GM21528 (cell line): ENCODE results near the gene ZMYM4.
"Not testable (repeated sequence)": the region's sequence is repeated elsewhere in the genome, so short reads cannot be mapped to it uniquely, and the experiment has no call there.

Experiments
- ATAC-seq: cut with Tn5 transposase; IDR thresholded peaks from one replicate; pipeline ENCODE4 v1.9.1; 2021; ENCODE audit warnings: mild to moderate bottlenecking, moderate library complexity; ENCODE audit not compliant: unreplicated experiment, low FRiP score

ZMYM4 gene

DNA sequence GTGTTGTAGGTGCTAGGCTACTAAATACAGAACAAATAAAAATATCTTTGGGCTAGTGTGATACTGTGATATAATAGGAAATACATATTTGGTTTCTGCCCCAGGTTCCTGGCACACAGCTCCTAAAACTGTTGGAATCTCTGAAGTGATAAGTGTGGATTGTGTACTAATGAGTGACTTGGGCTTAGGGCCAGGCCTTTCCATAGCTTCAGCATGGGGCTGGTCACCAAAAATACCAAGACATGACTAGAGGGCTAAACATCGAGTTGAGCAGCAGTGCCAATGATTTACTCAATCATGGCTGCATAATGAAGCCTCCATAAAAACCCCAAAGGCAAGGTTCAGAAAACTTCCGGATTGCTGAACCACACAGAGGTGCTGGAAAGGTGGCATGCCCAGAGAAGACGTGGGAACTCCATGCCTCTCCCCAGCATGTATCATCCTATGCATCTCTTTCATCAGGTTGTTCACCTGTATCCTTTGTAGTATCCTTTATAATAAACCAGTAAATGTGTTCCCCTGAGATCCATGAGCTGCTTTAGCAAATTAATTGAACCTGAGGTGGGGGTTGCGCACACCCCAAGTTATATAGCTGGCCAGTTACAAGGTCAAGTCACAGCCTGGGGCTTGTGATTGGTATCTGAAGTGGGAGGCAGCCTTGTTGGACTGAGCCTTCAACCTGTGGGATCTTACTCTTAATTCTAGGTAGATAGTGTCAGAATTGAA is 51.6 kb downstream of the ZMYM4 start:
- ATAC-seq: no peak

DNA sequence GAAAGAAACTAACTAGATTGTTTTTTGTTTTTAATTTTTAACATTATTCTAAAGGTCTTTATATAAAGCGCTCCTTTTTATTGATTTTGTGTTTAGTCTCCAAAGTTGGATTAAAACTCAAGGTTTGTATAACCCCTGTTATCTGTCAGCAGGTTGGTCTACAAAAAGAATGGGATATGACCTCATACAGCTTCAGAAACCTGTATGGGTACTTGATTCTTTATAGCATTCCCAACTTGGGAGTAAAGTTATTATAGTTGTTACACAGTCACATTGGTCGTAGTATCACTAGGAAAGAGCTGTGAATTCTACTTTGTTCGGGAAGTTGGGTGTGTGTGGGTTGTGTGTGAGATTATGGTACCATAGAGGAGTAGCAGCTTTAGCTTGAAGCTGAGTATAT is 52.4 kb downstream of the ZMYM4 start:
- no peak for ATAC-seq

DNA sequence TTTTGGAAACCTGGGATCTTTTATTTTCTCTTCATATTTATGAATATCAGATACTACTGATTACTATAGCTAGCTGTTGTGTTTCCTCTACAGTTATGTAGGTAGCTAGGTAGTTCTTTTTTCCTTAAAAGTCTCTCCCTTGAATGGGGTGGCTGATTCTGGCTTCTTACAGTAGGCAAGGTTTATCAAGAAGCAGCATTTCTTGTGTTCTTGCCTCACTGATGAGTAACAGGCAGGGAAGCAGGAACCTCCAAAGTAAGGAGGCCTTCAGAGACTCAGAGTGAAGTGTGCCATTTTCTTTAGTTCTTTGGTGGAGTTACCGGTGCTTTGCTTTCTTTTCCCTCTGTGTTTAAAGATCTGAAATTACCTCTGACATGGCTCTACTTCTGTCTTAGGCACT is 56.0 kb downstream of the ZMYM4 start:
- no peak for ATAC-seq

DNA sequence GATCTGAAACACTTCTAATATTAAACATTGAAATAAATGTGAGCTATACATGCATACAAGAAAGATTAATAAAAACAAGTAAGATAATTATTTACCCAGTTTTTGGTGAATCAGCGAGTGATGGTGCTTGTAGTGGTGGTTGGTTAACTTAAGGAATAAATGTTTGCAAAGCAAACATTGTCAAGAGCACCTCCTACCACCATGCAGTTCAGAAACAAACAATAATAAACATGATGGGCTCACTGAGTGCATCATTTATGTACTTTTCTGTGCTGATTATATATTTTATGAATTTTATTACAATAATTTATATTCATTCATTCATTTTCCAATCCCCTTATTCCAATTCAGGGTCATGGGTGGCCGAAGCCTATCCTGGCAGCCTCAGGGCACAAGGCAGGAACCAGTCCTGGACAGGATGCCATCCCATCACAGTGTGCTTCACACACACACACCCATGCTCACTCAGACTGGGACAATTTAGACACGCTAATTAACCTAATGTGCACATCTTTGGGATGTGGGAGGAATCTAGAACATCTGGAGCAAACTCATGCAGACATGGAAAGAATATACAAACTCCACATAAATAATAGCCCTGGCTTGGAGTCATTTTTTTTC is 57.8 kb downstream of the ZMYM4 start:
- no peak for ATAC-seq

DNA sequence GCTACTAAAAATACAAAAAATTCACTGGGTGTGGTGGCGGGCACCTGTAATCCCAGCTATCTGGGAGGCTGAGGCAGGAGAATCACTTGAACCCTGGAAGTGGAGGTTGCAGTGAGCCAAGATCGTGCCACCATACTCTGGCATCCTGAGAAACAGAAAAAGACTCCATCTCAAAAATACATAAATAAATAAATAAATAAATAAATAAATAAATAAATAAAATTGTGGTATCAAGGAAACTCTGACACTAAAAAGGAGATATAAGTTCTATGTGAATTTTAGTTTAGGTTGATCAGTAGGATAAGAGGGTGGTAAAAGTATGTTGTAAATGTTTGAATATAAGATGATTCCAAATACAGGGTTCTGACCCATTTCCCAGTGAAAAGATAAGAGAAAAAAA is 63.1 kb downstream of the ZMYM4 start:
- not testable (repeated sequence) for ATAC-seq

DNA sequence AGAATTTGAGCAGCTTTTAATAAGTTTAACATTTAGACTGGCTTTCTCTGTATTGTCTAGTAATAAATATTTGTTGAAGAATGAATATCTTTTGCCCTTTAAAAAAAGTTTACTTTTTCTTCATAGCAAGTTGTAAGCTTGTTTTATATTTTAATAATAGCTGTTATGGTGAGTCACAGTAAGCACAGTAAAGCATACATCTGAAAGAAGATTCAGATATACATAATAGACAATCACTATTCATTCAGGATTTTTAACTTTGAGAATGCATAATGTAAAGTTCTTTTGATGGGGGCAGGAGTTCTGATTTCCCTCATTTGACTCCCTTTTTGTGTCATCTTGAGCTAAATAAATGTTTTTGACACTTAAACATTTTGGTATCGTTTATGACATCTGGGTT is 66.0 kb downstream of the ZMYM4 start:
- no peak for ATAC-seq

DNA sequence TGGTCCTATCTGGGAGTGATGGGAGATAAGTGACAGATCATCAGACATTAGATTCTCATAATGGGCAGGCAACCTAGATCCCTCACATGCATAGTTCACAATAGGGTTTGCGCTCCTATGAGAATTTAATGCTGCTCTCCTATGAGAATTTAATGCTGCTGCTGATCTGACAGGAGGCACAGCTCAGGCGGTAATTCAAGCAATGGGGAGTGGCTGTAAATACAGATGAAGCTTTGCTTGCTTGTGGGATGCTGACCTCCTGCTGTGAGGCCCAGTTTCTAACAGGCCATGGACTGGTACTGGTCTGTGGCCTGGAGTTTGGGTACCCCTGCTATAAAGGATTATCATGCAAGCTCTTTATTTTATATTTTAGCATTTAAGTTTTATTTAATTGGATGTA is 72.0 kb downstream of the ZMYM4 start:
- no peak for ATAC-seq

DNA sequence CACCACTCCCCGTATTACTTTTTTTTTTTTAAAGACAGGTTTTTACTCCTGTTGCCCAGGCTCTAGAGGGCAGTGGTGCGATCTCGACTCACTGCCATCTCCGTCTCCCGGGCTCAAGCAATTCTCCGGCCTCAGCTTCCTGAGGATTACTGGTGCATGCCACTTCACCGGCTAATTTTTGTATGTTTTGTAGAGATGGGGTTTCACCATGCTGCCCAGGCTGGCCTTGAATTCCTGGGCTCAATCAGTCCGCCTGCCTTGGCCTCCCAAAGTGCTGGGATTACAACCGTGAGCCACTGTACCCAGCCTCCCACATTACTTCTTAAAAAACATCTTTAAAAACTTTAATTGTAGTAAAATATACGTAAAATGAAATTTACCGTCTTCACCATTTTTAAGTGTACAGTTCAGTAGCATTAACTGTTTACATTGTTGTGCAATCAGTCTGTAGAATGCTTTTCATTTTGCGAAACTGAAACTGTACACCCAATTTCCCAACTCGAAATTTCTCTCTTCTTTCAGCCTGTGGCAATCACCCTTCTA is 77.0 kb downstream of the ZMYM4 start:
- no peak for ATAC-seq

DNA sequence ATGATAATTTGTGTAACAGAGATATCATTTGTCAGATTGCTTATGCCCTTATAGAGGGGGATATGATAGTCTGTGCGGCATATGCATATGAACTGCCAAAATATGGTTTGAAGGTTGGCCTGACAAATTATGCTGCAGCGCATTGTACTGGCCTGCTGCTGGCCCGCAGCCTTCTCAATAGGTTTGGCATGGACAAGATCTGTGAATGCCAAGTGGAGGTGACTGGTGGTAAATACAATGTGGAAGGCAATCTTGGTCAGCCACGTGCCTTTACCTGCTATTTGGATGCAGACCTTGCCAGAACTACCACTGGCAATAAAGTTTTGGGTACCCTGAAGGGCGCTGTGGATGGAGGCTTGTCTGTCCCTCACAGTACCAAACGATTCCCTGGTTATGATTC is 82.4 kb downstream of the ZMYM4 start:
- ATAC-seq: no peak

DNA sequence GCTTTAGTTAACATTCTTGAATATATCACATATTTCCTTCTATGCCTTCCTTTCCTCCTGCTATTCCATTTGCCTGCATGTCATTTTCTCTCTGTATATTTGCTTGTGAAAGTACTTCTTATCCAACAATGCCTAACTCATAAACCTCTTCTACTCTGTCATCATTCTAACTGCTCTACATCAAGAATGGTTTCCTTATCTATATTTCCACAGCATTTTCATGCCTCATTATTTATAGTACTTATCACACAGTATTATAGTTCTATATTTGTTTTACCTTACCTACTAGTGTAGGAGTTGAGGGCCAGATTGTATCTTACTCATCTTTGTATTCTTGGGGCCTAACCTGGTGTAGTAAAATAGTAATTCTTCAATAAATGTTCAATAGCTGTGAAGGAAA is 91.5 kb downstream of the ZMYM4 start:
- no peak for ATAC-seq

DNA sequence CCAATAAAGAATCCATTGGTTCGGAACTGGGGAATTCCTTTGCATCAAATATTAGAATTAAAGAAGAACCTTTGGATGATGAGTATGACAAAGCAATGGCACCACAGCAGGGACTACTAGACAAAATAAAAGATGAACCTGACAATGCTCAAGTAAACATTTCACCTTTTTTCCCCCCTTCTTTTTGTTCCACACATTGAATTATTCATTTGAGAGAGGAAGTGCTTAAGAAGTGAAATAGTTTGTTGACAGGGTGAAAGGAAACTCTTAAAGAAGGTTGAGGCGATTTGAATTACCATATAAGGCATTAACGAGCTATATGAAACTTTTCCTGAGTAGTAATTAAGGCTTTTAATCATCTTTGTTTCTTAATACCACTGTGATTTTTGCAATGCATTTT is 93.1 kb downstream of the ZMYM4 start:
- ATAC-seq: no peak

DNA sequence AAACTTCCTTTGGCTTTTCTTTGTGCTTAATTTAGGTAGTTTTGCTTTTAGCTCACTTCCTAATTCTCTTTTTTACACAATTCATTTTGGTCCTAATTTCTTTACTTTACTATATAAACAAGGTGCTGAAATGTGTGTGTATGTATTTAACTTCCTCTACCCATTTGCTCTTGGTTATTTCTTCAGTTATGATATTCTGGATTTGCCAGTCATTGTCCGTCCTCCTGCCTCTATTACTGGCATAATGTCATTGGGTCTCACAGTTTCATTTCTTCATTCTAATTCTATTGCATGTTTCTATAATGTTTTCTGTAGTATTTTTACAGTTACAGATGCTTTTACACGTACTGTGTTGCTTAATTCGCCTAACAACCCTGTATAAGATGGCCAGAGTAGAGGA is 96.2 kb downstream of the ZMYM4 start:
- ATAC-seq: no peak

DNA sequence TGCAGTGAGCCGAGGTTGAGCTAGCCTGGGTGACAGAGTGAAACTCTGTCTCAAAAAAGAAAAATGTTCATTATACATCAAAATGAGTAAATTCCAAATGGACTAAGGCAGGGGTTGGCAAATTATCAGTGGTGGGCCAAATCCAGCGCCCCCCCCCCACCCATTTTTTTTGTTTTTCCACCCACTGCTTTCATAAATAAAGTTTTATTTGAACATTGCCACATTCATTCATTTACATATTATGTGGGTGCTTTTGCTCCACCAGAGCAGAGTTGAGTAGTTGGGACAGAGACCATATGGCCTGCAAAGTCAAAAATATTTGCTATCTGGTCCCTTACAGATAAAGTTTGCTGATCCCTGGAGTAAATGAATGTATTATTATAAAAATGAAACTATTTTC is 99.4 kb downstream of the ZMYM4 start:
- ATAC-seq: no peak

DNA sequence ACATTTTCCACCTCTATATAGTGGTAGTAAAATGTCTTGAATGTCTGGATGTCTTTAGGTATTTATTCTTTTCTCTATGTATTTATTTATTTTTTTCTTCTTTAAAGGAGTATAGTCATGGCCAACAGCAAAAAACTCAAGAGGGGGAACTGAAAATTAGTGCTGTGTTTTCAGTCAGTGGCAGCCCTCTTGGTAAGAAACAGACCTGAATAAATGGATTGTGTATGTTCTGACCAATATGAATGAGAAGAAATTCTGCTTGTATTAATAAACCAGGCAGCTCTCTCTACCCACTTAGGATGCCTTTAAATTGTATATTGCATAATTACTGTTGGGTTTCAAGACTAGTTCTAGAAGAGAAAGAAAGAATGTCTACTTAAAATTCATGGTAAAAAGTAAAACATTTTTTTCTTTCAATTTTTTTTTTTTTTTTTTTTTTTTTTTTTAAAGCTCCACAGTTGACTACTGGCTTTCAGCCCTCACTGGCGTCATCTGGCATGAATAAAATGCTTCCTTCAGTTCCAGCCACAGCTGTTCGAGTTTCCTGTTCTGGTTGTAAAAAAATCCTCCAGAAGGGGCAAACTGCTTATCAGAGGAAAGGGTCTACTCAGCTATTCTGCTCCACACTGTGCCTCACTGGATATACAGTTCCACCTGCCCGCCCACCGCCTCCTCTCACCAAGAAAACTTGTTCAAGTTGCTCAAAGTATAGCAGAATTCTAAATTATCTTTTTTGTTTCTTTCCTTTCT is 101.6 kb downstream of the ZMYM4 start:
- no peak for ATAC-seq

DNA sequence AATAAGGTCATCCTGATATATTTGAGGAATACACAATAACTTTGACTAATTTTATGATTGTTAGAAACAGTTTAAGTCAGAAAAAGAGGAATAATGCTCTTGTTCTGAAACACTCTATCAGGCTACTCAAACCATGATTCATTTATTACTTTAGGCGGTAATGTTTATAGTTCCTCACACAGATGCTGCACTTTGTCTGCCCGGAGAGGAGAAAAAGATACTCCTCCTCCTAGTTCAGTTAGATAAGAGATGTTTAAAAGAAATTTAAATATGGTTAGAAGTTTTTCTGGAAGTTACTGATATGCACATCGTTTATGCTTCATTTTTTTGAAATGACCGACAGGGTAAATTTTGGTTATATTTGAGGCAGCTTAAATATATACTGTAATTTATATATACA is 103.0 kb downstream of the ZMYM4 start:
- ATAC-seq: no peak

DNA sequence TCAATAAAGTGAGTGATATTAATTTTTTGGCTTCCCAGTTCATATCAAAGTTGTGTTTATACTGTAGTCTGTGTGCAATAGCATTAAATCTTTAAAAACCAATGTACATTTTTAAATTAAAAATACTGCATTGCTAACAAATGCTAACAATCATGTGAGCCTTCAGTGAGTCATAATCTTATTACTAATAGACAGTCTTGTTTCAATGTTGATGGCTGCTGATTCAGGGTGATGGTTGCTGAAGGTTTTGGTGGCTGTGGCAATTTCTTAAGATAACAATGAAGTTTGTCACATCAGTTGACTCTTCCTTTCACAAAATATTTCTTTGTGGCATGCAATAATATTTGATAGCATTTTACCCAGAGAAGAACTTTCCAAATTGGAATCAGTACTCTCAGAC is 109.0 kb downstream of the ZMYM4 start:
- ATAC-seq: no peak

DNA sequence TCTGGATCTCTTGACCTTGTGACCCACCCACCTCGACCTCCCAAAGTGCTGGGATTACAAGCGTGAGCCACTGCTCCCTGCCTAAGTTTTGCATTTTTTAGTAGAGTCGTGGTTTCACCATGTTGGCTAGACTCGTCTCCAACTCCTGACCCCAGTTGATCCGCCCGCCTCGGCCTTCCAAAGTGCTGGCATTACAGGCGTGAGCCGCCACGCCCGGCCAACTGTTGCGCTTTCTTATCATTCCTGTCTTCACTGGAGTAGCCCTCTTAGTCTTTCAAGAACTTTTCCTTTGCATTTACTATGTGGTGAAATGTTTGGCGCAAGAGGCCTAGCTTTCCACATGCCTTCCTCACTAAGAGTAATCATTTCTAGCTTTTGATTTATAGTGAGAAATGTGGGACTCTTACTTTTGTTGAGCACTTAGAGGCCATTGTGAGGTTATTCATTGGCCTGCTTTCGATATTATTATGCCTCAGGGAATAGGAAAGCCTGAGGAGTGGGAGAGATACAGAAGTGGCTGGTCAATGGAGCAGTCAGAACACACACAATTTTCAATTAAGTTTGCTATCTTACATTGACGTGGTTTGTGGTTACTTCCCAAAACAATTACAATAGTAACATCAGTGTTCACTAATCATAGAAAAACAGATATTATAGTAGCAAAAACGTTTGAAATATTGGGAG is 111.0 kb downstream of the ZMYM4 start:
- ATAC-seq: no peak

DNA sequence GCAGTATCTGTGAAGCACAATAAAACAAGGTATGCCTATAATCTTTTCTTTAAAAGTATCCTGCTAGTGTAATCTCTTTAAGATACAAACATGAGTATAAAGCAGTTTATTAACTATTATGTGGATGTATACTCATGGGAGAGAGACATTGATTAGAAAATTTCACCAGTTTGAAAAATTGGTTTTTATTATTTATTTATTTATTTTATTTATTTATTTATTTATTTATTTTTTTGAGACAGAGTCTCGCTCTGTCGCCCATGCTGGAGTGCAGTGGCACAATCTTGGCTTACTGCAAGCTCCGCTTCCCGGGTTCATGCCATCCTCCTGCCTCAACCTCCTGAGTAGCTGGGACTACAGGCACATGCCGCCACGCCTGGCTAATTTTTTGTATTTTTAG is 111.6 kb downstream of the ZMYM4 start:
- ATAC-seq: not testable (repeated sequence)

DNA sequence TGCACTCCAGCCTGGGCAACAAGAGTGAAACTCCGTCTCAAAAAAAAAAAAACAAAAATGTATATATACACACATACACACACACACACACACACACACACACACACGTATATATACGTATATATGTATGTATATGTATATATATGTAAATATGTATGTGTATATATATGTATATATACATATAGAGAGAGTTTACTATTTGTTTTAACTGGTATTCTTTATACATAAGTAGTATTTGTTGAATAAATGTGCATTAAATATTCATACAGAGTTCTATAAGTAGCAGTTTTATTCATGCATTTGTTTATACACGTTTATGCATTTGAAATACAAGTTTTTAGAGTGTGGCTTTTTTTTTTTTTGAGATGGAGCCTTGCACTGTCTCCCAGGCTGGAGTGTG is 113.6 kb downstream of the ZMYM4 start:
- ATAC-seq: no peak

DNA sequence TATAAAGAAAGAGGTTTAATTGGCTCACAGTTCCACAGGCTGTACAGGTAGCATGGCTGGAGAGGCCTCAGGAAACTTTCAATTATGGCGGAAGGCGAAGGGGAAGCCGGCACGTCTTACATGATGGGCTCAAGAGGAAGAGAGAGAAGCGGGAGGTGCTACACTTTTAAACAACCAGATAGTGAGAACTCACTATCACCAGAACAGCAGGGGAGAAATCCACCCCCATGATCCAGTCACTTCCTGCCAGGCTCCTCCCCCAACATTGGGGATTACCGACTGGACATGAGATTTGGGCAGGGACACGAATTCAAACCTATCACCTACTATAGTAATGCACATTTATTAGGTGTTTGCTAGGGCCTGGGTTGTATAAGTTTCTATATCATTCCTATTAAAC is 117.8 kb downstream of the ZMYM4 start:
- ATAC-seq: no peak

DNA sequence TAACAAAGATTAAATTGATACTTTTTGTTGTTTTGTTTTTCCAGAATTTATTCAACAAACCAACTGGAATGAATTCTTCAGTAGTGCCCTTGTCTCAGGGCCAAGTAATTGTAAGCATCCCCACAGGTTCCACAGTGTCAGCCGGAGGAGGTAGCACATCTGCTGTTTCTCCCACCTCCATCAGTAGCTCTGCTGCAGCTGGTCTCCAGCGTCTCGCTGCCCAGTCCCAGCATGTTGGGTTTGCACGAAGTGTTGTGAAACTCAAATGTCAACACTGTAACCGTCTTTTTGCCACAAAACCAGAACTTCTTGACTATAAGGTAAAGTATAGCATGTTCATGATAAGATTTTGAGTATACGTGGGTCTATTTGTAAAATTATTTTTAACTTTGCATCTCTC is 118.5 kb downstream of the ZMYM4 start:
- no peak for ATAC-seq
